Lower lobe of right lung (tissue), 2 donors: Measurements from ENCODE around the gene GCSAM. TPM values are rescaled to one million over a fixed set of nuclear protein-coding genes. Genes with fewer than 3 reads are reported as not detected.
A peak's percentile ranks its signal among the peaks of the same experiment; 100 is the strongest.

Source experiments
- ATAC-seq, 2 donors: fragments of 200-7000 bp; cut with Tn5 transposase; one replicate each; pipeline ENCODE4 v1.9.1; 2020 to 2022; ENCODE audit warnings: mild to moderate bottlenecking in 2 of 2, moderate library complexity in 2 of 2
- DNase-seq: peaks from one replicate; pipeline ENCODE4 v3.0.0-alpha.2; 2020
- H3K27ac ChIP-seq: fragments of 200-600 bp; one replicate; pipeline ENCODE4 v1.8.0; 2022
- H3K27me3 ChIP-seq: fragments of 200-600 bp; one replicate; pipeline ENCODE4 v1.8.0; 2022; ENCODE audit warnings: low read depth
- H3K36me3 ChIP-seq: fragments of 200-600 bp; one replicate; pipeline ENCODE4 v1.8.0; 2022; ENCODE audit warnings: mild to moderate bottlenecking
- H3K4me1 ChIP-seq: fragments of 200-600 bp; one replicate; pipeline ENCODE4 v1.8.0; 2022
- H3K4me3 ChIP-seq: fragments of 200-600 bp; one replicate; pipeline ENCODE4 v1.8.0; 2022; ENCODE audit warnings: mild to moderate bottlenecking
- H3K9me3 ChIP-seq: fragments of 200-600 bp; one replicate; pipeline ENCODE4 v1.8.0; 2022
- intact Hi-C: fragments of 100-400 bp; cut with DNase I; formaldehyde crosslinking; loops from one replicate; pipeline ENCODE4 v1.11.0; 2022
- total RNA-seq: library from RNA; stranded (reverse); fragmentation: NEBNext Ultra II Directional; extraction: Animal tissue kit (Norgen Biotek cat#: 25700); gene quantifications from one replicate; pipeline ENCODE4 v1.2.1, GENCODE V29; 2021
- TF ChIP-seq, protein P1 (sequence below): fragments of 200-600 bp; IDR thresholded peaks from one replicate; pipeline ENCODE4 v1.8.0; 2022; ENCODE audit warnings: antibody characterized with exemption, mild to moderate bottlenecking
- donor health status: DM: no; HTN: yes; CAD: no; lungs with severe emphysema.

Gene GCSAM
- total RNA-seq, 1 donor from 2014 or later: 1.5 TPM

DNA sequence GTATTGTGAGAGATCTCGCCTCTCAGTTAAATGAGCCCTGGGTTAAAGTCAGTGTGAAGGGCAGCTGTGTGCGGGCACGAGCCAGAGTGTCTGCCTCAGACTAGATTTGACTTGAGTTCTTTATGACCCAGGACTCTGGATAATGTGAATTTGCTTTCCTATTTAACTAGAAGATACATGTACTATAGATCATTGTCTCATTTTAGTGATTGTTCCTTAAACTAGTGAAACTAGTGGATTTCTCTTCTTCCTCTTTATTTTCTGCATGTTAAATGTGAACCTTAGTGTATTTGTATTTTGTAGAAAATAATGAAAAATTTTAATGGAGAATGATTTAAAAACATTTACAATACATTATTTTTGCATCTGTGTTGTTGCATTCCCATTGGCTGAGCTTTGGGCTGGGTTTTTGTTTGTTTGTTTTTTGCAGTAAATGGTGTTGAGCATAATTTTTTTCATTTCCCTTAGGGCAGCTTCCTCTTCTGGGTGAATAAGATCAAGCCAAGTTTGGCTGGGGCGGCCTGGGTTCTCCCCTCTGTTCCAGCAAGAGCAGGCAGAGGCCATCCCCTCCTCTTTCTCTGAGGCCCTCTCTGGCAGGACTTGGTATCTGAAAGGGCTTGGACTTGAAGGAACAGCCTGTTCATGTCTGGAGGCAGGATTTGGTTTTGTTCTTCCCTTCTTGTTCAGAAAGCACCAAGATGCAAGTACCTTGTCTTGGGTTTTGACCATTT is 15.0 kb downstream of the GCSAM start:
- no peak overlapping the region for H3K27ac ChIP-seq
- peaks cover 11% of the 10 kb centered on the region for H3K4me1 ChIP-seq
- ATAC-seq: peak; percentile 26 to 35
- H3K4me3 ChIP-seq: no peak overlapping the region
- intact Hi-C loops: no loop called here
- no peaks in the 10 kb centered on the region for H3K27me3 ChIP-seq
- H3K36me3 ChIP-seq: peaks cover 6% of the 10 kb centered on the region
- TF ChIP-seq, protein P1, sequence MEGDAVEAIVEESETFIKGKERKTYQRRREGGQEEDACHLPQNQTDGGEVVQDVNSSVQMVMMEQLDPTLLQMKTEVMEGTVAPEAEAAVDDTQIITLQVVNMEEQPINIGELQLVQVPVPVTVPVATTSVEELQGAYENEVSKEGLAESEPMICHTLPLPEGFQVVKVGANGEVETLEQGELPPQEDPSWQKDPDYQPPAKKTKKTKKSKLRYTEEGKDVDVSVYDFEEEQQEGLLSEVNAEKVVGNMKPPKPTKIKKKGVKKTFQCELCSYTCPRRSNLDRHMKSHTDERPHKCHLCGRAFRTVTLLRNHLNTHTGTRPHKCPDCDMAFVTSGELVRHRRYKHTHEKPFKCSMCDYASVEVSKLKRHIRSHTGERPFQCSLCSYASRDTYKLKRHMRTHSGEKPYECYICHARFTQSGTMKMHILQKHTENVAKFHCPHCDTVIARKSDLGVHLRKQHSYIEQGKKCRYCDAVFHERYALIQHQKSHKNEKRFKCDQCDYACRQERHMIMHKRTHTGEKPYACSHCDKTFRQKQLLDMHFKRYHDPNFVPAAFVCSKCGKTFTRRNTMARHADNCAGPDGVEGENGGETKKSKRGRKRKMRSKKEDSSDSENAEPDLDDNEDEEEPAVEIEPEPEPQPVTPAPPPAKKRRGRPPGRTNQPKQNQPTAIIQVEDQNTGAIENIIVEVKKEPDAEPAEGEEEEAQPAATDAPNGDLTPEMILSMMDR: no peak
- no peaks in the 10 kb centered on the region for H3K9me3 ChIP-seq
- DNase-seq: peak; percentile 54

DNA sequence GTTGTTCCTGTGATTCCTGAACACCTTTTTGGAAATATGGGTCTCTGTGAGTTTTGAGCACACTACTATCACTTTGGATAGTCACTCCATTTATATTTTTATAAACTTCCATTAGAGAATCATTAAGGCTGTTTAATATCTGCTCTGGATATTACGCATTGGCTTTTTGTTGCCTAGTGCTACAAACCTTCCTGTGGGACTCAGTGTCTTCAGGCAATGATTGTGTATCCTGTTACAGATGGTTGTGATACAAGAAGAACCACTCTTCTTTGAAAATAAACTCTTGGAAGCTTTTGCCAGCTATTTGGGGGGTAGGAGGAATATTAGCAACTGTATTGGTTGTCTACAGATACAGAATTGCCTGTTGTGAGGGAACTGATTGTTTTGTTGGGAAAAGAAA is 15.6 kb downstream of the GCSAM start:
- Histone ChIP-seq H3K27ac (no peak overlapping the region), H3K27me3 (no peaks in the 10 kb centered on the region), H3K36me3 (peaks cover 9% of the 10 kb centered on the region), H3K4me3 (no peak overlapping the region), H3K9me3 (no peaks in the 10 kb centered on the region), H3K4me1 (peaks cover 11% of the 10 kb centered on the region)
- intact Hi-C loops: no loop called here
- no peak for ATAC-seq
- DNase-seq: no peak
- TF ChIP-seq, protein P1: no peak

DNA sequence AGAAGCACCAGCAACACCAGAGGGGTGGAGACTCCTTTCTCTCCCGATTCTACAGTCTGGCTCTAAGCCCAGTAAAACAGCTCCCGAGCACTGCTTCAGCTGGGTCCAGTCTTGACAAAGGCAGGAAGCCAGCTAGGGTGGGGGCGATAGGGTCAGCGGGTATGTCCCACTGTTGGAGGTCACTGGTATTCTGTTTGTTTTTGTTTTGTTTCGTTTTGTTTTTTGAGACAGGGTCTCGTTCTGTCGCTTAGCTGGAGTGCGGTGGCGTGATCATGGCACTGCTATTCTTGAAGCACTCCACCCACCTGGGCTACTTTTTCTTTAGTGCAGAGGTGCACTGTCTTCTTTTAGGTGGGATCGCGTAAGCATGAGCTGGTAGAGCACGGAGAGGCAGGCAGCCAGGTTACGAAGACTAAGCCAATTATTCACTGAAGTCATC is 16.3 kb downstream of the GCSAM start:
- Histone ChIP-seq H3K27ac (no peak overlapping the region), H3K4me1 (peaks cover 11% of the 10 kb centered on the region), H3K9me3 (no peaks in the 10 kb centered on the region), H3K36me3 (peaks cover 9% of the 10 kb centered on the region), H3K4me3 (peak overlapping the region; percentile 15), H3K27me3 (no peaks in the 10 kb centered on the region)
- intact Hi-C loops: no loop called here
- ATAC-seq: no peak
- TF ChIP-seq, protein P1: no peak
- DNase-seq: no peak

DNA sequence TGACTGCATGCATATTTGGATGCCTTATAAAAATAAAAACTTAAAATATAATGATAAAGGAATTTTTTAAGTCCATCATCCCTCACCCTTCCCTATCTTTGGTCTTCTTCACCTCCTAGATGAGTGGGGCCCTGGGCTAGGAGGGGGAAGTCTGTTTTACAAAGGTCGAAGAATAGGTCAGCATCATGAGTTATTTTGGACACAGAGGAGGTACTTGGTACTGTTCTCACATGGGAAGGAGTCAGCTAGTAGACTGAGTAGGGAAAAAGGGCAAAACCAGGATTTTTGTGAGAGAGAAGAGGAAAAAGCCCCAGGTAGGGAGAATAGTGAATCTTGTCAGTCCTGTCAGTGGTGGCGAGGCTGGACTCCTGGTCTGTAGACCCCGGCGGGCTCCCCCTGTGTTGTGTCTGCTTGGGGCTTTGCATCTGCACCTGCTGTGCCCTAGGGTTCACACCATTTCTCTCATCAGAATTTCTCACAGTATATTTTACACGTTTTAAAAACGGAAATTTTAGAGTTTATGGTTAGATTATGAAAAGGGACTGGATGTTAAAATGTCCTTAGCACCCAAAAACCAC is 17.2 kb downstream of the GCSAM start:
- Histone ChIP-seq H3K4me1 (peaks cover 11% of the 10 kb centered on the region), H3K4me3 (no peak overlapping the region), H3K27me3 (no peaks in the 10 kb centered on the region), H3K9me3 (no peaks in the 10 kb centered on the region), H3K36me3 (peaks cover 9% of the 10 kb centered on the region), H3K27ac (no peak overlapping the region)
- DNase-seq (no peak), ATAC-seq (no peak)
- TF ChIP-seq, protein P1: no peak
- intact Hi-C loops: no loop called here

DNA sequence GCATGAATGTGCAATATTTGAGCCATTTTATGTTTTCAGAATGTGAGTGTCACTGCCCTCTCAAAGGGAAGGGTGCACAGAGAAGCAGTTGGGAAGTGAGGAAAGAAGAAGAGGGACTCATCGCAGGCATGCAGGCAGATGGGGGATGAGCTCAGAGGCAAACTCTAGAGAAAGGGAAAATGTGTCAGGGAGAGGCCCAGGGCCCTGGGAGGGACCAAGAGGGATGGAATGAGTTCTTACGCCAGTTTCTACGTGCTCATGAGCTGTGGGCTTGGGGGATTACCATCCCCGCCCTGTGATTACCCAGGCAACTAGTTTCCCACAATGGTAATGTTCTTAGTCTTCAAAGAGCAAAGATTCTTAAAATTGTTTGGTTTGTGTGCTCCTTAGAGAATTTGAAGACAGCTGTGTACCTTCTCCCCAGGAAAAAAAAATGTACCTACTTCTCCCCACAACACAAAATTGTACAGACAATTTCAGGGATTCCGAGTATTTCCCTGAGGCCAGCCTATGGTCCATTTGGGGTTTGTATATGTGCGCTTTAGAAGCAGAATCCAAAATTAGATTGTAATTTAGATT is 17.8 kb downstream of the GCSAM start:
- Histone ChIP-seq H3K27ac (no peak overlapping the region), H3K36me3 (peaks cover 9% of the 10 kb centered on the region), H3K27me3 (no peaks in the 10 kb centered on the region), H3K4me3 (no peak overlapping the region), H3K9me3 (no peaks in the 10 kb centered on the region), H3K4me1 (peaks cover 8% of the 10 kb centered on the region)
- no peak for ATAC-seq
- DNase-seq: no peak
- TF ChIP-seq, protein P1: no peak
- intact Hi-C loops: no loop called here
